Keratinocyte (primary cell): ENCODE measurements around the gene POU3F1. TPM values are rescaled to one million over a fixed set of nuclear protein-coding genes. Genes with fewer than 3 reads are reported as not detected.
A peak's percentile ranks its signal among the peaks of the same experiment; 100 is the strongest.

Source experiments
- DNase-seq: peaks from one replicate; pipeline ENCODE4 v3.0.0-alpha.2; 2011; ENCODE audit warnings: low read depth, missing footprints, low spot score
- FAIRE-seq: peaks from 2 replicates; lab custom pipeline; 2011; peaks lifted over from hg19 to GRCh38; lab: Jason Lieb, UNC
- H2AFZ ChIP-seq: 2 replicates; pipeline ENCODE4 v1.6.0; 2012; ENCODE audit warnings: low read length, control low read depth, inconsistent platforms; ENCODE audit not compliant: control insufficient read depth
- H3K27ac ChIP-seq: 2 replicates; pipeline ENCODE4 v1.5.1; 2011; ENCODE audit warnings: low read length; ENCODE audit not compliant: control insufficient read depth, insufficient read depth
- H3K27me3 ChIP-seq: 3 replicates; pipeline ENCODE4 v1.6.0; 2011; ENCODE audit warnings: low read length; ENCODE audit not compliant: control insufficient read depth, insufficient read depth; ENCODE audit errors: extremely low read depth
- H3K36me3 ChIP-seq, 2 experiments: 2 replicates in 1 of 2; 3 replicates in 1 of 2; pipeline ENCODE4 v1.5.1; 2011; ENCODE audit warnings: low read length in 2 of 2, mild to moderate bottlenecking in 1 of 2; ENCODE audit not compliant: control insufficient read depth in 2 of 2, insufficient read depth in 2 of 2; ENCODE audit errors: extremely low read depth in 1 of 2
- H3K4me1 ChIP-seq: 3 replicates; pipeline ENCODE4 v1.5.1; 2011; ENCODE audit warnings: low read length; ENCODE audit not compliant: control insufficient read depth, insufficient read depth; ENCODE audit errors: extremely low read depth
- H3K4me2 ChIP-seq: 3 replicates; pipeline ENCODE4 v1.6.0; 2011; ENCODE audit warnings: low read depth, low read length; ENCODE audit not compliant: control insufficient read depth, insufficient read depth; ENCODE audit errors: extremely low read depth
- H3K4me3 ChIP-seq, 3 experiments: fragments of 200-600 bp in 1 of 3; sonication (generic) in 1 of 3; 2 replicates in 2 of 3; 3 replicates in 1 of 3; pipeline ENCODE4 v1.5.1; 2011 to 2016; ENCODE audit warnings: low read length in 3 of 3, mild to moderate bottlenecking in 3 of 3, control low read depth in 2 of 3, inconsistent platforms in 1 of 3, low read depth in 1 of 3, mixed read lengths in 1 of 3, mixed run types in 1 of 3, moderate library complexity in 1 of 3; ENCODE audit not compliant: control insufficient read depth in 2 of 3, insufficient read depth in 2 of 3; ENCODE audit errors: extremely low read depth in 1 of 3
- H3K79me2 ChIP-seq: 2 replicates; pipeline ENCODE4 v1.6.0; 2012; ENCODE audit warnings: low read length; ENCODE audit not compliant: control insufficient read depth, insufficient read depth
- H3K9ac ChIP-seq: 3 replicates; pipeline ENCODE4 v1.6.0; 2011; ENCODE audit warnings: low read length; ENCODE audit not compliant: control insufficient read depth, insufficient read depth; ENCODE audit errors: extremely low read depth
- H3K9me1 ChIP-seq: 3 replicates; pipeline ENCODE4 v1.6.0; 2011; ENCODE audit warnings: low read length; ENCODE audit not compliant: control insufficient read depth, insufficient read depth; ENCODE audit errors: extremely low read depth
- H3K9me3 ChIP-seq: 2 replicates; pipeline ENCODE4 v1.5.1; 2012; ENCODE audit warnings: low read depth, low read length; ENCODE audit not compliant: control insufficient read depth
- H4K20me1 ChIP-seq: 3 replicates; pipeline ENCODE4 v1.6.0; 2011; ENCODE audit warnings: low read length; ENCODE audit not compliant: control insufficient read depth, insufficient read depth; ENCODE audit errors: extremely low read depth
- CTCF ChIP-seq, 3 experiments: IDR thresholded peaks in 1 of 3; conservative IDR thresholded peaks in 1 of 3; optimal IDR thresholded peaks in 1 of 3; 2 replicates in 2 of 3; 3 replicates in 1 of 3; pipeline versions ENCODE3 to v1.5.1; 2011; ENCODE audit warnings: low read length in 3 of 3, mild to moderate bottlenecking in 3 of 3, moderate library complexity in 2 of 3, control low read depth in 1 of 3, inconsistent platforms in 1 of 3; ENCODE audit not compliant: insufficient read depth in 2 of 3; ENCODE audit errors: extremely low read depth in 1 of 3
- EZH2 ChIP-seq: IDR thresholded peaks from one replicate; pipeline ENCODE4 v1.6.1; 2012; ENCODE audit warnings: inconsistent platforms, mild to moderate bottlenecking, low read length, moderate library complexity
- dilution Hi-C: fragments of 300-500 bp; cut with MboI; formaldehyde crosslinking; loops from one replicate; pipeline ENCODE4 v1.7.0; 2020; ENCODE audit warnings: low sequenced_read_pairs; ENCODE audit not compliant: extremely low pct_ligation_motif_present
- polyA plus RNA-seq, 5 experiments: library from polyadenylated mRNA; depleted of rRNA in 3 of 5; stranded (reverse) in 3 of 5; stranded (forward) in 1 of 5; unstranded in 1 of 5; fragments of >200 nt; gene quantifications; 1 replicate in 1 of 5; 2 replicates in 3 of 5; 3 replicates in 1 of 5; pipeline versions ENCODE4 v1.2.1 to v1.2.3, GENCODE V29; 2011 to 2012; ENCODE audit warnings: missing spikeins in 2 of 5, low read depth in 1 of 5, low replicate concordance in 1 of 5

POU3F1 gene
- polyA plus RNA-seq, 1 donor (not counting 4 experiments of a cell fraction or from before 2014, with no cell fraction given), result 0.59 TPM

DNA sequence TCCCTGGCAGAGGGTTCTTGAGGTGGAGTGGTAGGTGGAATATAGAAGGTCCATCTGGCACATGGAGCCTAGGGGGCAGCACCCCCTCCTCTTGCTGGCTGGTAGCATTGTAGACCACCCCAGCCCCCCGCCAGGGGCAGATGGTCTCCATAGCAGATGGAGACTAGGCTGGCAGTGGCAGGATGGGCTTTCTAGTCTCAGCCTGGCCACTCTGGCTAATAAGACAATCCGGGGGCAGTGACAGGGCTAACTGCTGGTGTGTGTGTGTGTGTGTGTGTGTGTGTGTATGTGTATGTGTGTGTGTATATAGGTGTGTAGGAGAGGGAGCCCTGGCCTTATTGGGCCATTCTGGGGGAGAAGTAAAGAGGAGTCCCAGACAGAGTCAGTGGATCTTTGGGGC lies 17.9 kb downstream of the POU3F1 start:
- peaks cover 1 to 5% of the 10 kb centered on the region in 2 experiments for H3K36me3 ChIP-seq
- no peaks in the 10 kb centered on the region for H3K27me3 ChIP-seq
- H3K9ac ChIP-seq, result peak overlapping the region; percentile 81
- DNase-seq (no peak), FAIRE-seq (no peak)
- H3K4me1 ChIP-seq, result peaks cover 71% of the 10 kb centered on the region
- H3K9me1 ChIP-seq, result no peaks in the 10 kb centered on the region
- H3K4me2 ChIP-seq, result peak overlapping the region; percentile 82
- H3K79me2 ChIP-seq, result no peaks in the 10 kb centered on the region
- H2AFZ ChIP-seq, result no peak overlapping the region
- peak in 2 of 3 experiments; percentile 13 to 25 for TF ChIP-seq CTCF (optimal IDR thresholded peaks at IDR 0.05 in 1 of 3, IDR thresholded peaks at IDR 0.05 in 1 of 3, conservative IDR thresholded peaks at IDR 0.05 in 1 of 3; ENCODE audit: extremely low read depth in 1 of 3, insufficient read depth in 2 of 3, low read length in 3 of 3)
- TF ChIP-seq EZH2, result no peak
- dilution Hi-C loops, result no loop called here
- H3K4me3 ChIP-seq, result peak overlapping the region in 1 of 3 experiments; percentile 4
- peak overlapping the region; percentile 98 for H3K27ac ChIP-seq
- peaks cover 4% of the 10 kb centered on the region for H4K20me1 ChIP-seq
- no peaks in the 10 kb centered on the region for H3K9me3 ChIP-seq

GRCh38 chr1:38028105-38028591 lies 18.4 kb downstream of the POU3F1 start:
- peak overlapping the region in 2 of 3 experiments; percentile 40 to 58 for H3K4me3 ChIP-seq
- no peak overlapping the region for H2AFZ ChIP-seq
- H3K9ac ChIP-seq, result peak overlapping the region; percentile 81
- no peaks in the 10 kb centered on the region for H3K9me1 ChIP-seq
- TF ChIP-seq EZH2 (no peak), CTCF (optimal IDR thresholded peaks at IDR 0.05 in 1 of 3, IDR thresholded peaks at IDR 0.05 in 1 of 3, conservative IDR thresholded peaks at IDR 0.05 in 1 of 3; ENCODE audit: extremely low read depth in 1 of 3, insufficient read depth in 2 of 3, low read length in 3 of 3) (no peak)
- H3K36me3 ChIP-seq, result peaks cover 2 to 8% of the 10 kb centered on the region in 2 experiments
- H3K27ac ChIP-seq, result peak overlapping the region; percentile 98
- peaks cover 4% of the 10 kb centered on the region for H4K20me1 ChIP-seq
- H3K79me2 ChIP-seq, result no peaks in the 10 kb centered on the region
- H3K4me1 ChIP-seq, result peaks cover 71% of the 10 kb centered on the region
- H3K27me3 ChIP-seq, result no peaks in the 10 kb centered on the region
- H3K9me3 ChIP-seq, result no peaks in the 10 kb centered on the region
- peak overlapping the region; percentile 82 for H3K4me2 ChIP-seq
- DNase-seq, result no peak
- dilution Hi-C loops, result no loop called here
- FAIRE-seq, result no peak
